HG02571 (cell line): ENCODE results near the gene EYA2.

Experiments
- ATAC-seq: cut with Tn5 transposase; IDR thresholded peaks from one replicate; pipeline ENCODE4 v1.9.1; 2021; ENCODE audit warnings: mild to moderate bottlenecking, moderate library complexity; ENCODE audit not compliant: unreplicated experiment

EYA2 gene

DNA sequence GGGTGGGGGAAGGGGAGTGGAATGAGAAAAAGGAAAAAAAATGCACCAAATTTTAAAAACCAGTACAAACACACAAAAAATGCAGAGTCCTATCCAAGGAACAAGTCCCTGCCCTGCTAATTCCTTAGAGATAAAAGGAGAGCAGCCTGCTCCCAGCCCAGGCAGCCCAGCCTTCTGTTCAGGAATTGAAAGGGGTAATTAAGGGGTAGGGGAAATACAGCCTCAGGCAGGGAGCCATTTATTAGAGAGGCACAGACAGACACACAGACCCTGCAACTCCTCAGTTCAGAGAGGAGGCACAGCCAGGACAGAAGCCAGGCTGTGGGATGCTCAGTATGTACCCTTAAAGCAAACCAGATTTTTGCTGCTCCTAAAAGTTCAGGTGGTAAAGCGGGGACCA, 137.2 kb downstream of the EYA2 start:
- ATAC-seq: no peak

DNA sequence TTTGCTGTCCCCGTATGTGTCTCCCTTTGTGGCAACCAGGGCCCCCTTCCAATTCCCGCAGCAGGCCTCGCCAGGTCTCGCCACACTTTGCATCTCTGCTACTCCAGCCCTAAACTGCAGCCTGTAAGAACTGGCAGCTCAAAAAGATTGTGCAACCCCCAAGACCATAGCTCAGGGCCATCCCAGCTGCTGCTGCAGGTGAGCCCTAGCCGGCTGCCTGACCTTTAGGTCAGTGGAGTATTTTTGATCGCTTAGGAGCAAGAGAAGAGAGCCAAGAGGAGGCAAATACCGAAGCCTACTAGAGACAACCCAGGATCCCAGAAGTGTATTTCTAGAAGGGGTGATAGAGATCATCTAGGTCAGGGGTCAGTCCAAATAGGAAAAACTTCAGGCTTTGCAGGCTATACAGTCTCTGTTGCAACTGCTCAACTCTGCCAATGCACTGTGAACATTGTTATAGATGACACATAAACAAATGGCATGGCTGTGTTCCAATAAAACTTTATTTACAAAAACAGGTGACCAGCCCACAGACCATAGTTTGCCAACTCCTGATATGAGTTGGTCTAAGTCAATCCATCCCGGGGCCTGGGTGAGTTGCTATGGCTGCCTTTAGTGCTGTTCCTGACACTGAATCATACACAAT, 138.4 kb downstream of the EYA2 start:
- no peak for ATAC-seq

DNA sequence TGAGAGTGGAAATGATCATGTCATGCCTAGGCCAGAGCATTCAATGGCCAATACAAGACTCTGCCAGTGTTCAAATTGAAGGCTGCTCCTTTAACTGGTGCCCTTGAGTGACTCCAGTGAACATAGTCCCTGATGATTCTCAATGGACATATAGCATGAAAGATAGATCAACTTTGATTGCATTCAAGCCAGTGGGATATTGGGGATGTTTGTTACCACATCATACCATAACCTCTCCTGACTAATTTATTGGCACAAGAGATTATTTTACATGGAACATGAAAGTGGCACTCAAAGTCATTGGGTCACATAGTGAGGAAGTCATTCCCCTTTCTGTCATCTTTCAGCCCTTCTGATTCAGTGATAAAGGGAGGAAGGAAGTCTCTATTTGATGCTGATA, 139.0 kb downstream of the EYA2 start:
- ATAC-seq: no peak

DNA sequence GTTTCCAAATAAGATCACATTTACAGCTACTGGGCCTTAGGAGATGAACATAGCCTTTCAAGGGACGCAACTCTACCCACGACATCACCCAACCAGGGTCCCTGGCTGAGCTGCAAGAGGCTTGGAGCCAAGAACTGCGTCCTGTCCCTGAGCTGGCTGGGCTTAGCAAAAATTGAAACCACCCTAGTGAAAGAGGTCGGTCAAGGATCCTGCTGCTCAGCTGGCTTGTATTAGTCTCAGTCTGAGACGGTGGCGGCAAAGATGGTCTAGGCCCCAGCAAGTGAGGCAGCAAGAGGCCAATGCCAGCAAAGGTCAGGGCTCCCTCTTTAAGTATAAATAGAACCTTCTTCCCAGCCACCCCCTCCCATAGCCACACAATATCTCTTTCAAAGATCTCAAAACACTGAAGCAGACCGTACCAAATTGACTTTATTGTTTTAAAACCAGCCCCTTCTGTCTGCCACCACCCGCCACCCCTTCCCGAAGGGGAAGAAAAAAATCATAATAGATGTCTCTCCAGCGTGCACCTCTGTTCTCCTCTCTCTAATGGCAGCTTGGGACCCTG, 140.5 kb downstream of the EYA2 start:
- no peak for ATAC-seq

DNA sequence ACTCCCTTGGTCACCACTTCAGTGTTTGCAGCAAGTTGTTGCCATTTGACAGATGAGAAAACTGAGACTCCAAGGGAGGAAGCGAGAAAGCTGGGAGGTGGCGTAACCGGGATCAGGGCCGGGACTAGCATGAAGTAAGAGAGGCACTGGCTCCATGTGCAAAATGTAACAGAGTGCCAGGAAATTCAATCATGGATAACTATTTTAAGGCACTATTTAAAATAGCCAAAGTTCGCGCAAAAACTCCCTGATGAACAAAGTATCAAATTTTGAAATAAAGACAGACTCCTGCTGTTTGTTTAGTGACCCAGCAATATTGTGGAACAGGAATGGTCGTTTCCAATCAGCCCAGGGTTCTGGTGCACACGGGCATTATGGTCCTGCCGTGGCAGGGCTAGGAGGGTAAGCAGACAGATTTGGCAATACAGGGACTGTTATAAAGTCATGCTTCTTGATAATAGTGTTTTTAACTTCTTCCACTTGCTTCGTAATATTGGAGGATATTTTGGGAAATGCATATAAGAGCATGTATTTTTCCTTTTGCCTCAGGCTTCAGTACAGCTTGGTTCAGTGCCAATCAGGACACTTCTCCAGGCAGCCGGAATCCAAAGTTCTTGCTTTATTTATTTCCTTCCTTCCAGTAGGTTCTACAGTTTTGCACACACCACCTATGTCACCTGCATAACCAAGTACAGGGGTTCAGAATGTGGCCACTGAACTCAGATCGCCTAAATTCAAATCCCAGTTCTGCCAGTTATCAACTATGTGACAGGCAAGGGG, 141.6 kb downstream of the EYA2 start:
- ATAC-seq: no peak

DNA sequence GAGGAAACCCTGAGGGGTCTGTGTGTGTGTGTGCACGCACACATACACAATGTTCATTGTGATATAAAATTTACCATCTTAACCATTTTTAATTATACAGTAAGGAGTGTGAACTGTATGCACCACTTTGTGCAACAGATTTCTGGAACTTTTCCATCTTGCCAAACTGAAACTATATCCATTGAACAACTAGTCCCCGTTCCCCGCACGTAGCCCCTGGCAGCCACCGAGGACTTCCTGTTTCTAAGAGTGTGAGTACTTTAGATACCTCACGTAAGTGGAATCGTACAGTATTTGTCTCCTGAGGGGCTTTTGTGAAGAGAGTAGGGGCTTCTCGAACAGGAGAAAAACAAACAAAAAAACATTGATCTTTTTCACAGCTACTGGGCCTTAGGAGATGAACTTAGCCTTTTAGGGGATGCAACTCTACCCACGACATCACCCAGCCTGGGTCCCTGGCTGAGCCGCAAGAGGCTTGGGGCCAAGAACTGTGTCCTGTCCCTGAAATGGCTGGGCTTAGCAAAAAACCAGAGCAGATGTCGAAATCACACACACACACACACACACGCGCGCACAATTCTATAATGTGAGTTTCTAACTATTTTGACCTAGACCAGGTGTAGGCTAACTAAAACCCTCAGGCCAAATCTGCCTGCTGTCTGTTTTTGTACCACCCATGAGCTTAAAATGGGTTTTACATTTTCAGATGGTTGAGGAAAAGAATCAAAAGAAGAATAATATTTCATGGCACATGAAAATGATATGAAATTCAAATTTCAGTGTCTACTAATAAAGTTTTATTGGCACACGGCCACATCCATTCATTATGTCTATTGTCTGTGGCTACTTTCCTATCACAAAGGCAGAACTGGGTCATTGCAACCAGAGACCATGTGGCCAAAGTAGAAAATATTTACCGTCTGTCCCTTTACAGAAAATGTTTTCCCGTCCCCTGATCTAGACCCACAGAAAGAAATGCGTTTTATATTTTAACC, 144.2 kb downstream of the EYA2 start:
- ATAC-seq: no peak

DNA sequence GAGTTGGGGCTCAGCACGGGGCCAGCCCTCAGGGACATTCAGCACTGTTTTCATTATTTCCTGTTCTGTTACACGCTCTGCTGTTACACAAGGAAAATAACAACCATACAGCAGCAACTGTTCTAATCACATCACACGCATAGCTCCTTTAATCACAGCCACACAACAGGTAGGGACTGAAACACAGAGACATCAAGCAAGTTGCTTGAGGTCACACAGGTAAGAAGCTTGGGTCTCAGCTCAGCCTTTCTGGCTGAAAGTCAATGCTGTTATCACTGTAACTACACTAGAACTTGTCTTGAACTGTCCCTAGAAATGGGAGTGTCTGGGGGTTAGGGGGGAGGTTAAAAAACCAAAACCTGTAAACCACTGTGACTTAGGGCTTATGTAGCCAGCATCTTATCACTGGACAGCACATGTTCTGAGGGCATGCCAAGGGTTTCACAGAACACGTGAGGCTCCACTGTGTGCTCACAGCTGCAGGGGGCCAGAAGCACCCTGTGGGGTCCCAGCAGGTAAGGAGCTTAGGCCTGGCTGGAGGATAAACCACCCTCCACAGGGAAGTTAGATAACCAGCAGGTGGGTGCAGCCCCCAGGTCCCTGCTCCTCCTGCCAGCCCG, 146.0 kb downstream of the EYA2 start:
- no peak for ATAC-seq

DNA sequence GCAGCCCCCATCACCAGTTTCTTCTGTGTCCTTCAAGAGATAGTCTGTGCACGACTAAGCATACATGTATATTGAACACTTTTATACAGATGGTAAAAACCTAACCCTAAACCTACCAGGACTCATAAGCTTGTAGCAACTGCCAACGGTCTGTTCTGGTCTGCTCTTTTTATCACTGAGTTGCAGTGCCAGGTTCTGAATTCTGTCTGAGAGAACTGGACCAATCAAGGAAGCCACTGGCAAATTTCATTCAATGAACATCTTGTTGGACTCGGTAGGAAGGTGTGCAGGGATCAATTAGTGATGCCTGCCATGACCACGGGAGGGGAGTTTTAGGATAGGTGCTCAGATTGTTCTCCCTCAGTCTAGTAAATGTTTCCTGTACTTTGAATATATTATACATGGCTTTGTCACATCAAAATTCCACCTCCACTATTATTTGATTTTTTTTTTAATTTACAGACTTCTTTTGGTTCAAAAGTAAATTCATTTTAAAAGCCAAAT, 146.8 kb downstream of the EYA2 start:
- no peak for ATAC-seq

DNA sequence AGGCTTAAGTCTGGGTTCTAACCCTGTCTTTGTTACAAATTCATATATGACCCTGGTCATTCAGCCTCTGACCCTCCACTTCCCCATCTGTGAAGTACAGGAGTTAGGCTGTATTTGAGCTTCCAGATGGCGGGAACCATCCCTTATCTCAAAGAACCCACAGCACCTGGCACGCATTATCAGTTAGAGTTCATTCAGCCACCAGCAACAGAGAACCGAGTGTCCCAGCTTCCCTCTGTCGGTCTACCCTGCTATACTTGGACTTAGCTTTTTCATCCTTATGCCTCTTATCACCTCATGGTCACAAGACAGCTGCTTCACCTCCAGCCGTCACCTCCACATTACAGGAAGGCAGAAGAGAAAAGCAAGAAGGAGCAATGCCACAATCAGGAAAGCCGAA, 147.8 kb downstream of the EYA2 start:
- no peak for ATAC-seq

DNA sequence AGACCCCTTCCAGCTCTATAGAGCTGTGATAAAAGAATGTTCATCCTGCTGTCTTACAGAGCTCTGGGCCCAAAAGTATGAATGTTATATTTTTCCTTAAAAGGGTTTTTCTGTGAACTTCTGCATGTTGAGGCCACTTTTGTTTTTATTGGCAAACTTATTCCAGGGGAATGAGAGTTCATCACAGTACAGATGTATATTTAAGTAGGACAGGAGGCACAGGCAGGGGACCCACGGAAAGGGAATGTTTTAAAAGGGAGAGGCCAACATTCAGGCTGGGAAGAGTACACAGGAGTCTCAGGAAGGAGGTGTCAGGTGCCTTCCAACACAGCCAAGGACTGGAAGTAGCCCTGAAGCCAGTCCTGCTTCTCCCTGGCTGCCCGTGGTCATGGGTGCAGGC, 148.4 kb downstream of the EYA2 start:
- ATAC-seq: no peak

DNA sequence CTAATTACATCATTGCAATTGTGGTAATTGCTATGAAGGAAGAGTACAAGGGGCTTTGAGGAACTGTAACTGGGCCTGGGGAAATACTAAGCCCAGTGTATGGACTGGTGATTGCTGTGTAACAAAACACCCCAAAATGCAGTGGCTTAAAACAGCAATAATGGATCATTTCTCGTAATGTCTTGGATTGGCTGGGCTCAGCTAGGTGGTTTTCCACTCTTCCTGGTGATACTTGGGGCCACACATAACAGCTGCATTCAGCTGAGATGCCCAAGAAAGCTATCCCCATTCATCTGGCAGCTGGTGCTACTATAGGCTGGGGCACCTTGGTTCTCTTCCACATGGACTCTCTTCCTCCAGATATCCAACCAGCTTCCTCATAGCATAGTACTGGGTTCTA, 150.3 kb downstream of the EYA2 start:
- no peak for ATAC-seq

DNA sequence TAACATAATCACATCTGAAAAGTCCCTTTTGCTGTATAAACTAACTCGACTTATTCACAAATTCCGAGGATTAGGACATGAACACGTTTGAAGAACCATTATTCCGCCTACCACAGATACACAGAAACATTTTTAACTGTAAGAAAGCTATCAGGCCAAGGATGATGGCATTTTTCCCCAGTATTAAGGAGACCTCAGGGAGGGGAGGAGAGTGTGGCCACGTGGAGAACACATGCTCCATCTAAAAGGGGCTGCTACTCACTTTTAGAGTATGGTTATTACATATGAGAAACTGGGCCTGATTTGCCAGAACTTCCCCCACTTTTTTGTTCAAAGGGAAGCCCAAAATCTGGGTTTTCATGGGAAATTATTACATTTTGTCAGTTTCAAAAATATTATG, 153.4 kb downstream of the EYA2 start:
- no peak for ATAC-seq

DNA sequence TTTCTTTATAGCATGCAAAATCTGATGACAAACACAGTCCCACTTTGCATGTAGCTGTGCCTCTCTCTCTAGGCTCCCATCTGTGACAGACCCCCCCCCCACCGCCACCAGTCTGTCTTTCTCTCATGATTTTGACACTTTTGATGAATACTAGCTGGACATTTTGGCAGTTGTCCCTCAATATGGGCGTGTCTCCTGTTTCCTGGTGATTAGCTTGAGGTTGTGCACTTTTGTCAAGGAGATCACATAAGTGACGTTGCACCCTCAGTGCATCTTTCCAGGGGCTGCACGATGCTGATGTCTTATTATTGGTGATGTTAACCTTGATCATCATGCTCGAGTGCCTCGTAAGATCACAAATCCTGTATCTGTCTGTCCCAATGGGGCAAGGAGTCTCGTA, 155.1 kb downstream of the EYA2 start:
- ATAC-seq: no peak

DNA sequence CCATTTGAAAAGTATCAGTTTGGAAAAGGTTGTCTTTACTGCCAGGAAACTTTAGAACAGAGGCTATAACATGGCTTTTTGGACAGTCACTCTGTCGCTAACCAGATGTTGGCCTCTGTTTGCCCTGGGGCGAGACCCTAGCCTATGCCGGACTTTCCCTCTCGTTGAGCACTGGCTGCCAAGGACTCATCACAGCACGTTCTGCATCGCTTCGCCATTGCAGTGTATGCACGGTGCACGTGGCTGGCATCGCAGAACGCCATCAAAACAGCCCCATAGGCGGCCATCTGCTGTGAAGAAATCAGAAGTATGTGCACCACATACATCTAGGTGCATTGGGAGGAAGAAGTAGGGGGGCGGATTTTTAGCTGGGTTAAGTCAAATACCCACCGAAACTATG, 156.4 kb downstream of the EYA2 start:
- ATAC-seq: no peak

DNA sequence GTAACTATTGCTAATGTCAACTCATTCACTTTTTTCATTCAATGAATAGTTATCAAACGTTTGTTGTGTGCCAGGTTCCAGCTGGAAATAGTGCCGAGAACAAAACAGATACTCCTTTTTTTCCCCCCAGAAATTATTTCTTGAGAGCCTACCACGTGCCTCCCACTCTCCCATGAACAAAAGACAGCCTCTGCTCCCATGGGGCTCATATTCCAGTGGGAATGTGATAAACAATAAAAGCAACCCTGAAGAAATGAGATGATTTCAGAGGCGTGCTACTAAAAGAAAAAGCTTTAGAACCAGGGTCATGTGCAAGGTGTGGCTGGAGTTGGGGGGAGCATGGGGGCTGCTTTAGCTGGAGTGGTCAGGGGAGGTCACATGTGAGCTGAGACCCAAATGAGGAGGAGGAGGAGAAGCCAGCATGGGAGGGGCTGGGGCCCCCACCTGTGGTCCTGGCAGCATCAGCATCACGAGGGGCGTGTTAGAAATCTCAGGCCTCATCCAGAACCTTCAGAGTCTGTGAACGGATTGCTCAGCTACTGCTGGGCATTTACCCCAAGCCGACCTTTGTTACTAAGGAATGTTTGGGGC, 157.4 kb downstream of the EYA2 start:
- ATAC-seq: no peak

DNA sequence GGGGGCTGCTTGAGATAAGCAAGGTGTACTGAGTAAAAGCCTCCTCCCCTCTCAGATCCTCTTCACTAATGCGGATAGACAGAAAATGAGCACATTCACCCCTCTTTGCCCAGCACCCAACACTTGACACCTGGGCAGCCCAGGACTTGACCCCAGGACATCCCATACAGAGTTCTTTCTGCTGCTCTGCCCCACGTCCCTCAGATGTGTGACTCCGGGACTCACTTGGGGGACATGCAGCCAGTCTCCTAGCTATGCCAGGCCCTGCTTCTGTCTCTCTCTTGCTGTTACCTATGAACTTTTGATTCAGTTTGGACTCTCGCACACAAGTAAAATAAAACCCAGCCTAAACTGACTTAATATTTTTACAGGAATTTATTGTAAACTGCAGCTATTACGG, 159.9 kb downstream of the EYA2 start:
- ATAC-seq: no peak

DNA sequence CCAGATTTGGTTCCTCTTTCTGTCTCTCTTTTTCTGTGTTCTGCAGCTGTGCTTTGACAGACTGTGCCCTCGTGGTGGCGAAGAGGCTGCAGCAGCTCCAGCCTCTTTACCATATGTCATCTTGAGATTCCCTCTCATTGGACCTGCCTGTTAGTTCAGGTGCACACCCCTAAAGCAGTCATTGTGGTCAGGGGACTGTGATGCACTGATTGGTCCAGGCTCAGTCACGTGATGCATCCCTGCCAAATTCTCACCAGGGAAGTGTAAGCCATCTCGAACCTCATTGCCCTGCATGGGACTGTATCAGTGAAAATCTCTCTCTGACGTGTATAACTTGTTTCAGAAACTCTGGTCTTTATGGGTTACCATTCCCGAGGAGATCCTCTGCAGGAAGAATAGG, 160.3 kb downstream of the EYA2 start:
- ATAC-seq: no peak

DNA sequence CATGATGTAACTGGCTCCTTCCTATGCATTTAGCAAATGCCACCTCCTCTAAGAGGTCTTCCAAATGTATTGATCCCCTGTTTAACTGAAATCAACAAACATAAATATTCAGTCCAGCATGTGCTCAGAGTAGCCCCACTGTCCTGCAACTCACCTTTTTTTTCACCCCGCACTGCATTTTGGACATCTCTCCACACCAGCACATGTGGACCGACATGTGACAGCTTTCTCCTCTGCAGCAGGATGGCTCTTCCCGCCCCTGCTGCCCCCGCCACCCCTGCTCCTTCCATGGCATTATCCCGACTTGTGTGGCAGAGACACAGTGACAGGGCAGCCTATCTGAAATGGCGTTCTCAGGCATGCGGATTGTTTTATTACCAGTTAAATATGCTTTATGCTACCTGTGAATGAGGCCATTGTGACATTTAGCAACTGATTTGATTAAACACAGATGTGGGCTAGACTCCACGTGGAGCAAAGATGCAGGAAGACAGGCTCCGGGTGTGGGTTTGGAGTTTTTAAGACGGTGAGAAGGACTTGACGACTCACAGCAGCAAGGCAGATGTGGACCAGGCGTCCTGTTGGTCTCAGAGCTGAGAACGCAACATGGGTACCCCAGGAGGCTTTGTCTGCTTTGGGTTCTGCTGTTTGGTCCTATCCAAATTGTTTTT, 161.2 kb downstream of the EYA2 start:
- ATAC-seq: no peak

DNA sequence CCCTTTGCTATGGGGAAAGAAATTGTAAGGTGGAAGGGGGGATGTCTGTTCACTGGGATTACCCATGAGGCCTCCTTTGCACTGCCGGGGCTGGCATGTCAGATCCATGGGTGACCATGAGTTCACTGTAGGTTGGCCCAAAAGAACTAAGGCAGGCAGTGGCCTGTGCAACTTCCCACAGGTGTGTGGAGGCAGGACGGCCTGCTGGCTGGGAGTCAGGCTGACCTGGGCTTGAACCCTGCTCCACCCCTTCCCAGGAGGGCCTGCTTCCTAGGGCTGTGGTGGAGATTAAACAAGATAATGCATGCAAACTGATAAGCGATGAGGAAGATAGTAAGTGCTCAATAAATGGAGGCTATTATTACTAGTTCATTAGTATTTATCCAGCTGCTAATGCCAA, 163.0 kb downstream of the EYA2 start:
- no peak for ATAC-seq

DNA sequence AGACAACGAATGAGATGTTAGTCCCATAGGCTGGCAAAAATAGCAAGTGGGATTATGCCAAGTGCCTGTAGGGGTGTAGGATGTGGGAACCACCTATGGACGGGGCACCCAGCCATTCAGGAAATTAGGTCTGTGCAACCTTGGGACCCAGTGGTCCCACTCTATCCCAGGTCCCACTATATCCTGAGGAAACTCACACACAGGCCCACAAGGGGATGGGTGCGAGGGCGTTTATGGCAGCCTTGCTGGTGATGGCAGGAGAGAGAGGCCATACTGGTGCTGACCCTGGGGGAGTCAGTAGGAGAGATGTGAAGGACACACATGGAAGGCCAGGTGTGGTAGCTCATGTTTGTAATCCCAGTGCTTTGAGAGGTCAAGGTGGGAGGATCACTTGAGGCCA, 163.6 kb downstream of the EYA2 start:
- ATAC-seq: no peak
